Stimulated activated CD8-positive, alpha-beta memory T cell treated with anti-CD3 and anti-CD28 coated beads, Interleukin-12 subunit alpha, Interleukin-12 subunit beta, amount 100 ng/mL, for 24 hours (primary cell): Measurements from ENCODE around the gene CALML5.

Experiments used
- DNase-seq: peaks from one replicate; pipeline ENCODE4 v3.0.0-alpha.2; 2020; ENCODE audit errors: extremely low read depth

Gene CALML5

GRCh38 chr10:5499493-5500140 is at the start of gene CALML5:
Gene CALML5 (minus strand): TSS chr10:5499570. CDS start chr10:5499438, 132 bp downstream.
- no peak for DNase-seq

- no peak for DNase-seq
Observed at GRCh38 chr10:5547931-5548660, 48.7 kb upstream of the CALML5 start.

DNA sequence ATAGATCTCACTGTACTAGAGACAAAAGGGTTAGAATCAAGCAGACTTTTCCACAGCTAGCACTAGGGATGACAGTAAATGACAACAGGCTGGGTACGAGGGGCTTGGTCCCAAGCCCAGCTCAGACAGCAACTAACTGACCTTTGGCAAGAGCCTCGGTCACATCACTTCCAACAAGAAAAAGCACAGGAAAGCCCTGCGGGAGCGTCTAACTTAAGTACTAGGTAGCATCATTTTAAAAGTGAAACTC is 48.2 kb upstream of the CALML5 start:
- DNase-seq: no peak

DNA sequence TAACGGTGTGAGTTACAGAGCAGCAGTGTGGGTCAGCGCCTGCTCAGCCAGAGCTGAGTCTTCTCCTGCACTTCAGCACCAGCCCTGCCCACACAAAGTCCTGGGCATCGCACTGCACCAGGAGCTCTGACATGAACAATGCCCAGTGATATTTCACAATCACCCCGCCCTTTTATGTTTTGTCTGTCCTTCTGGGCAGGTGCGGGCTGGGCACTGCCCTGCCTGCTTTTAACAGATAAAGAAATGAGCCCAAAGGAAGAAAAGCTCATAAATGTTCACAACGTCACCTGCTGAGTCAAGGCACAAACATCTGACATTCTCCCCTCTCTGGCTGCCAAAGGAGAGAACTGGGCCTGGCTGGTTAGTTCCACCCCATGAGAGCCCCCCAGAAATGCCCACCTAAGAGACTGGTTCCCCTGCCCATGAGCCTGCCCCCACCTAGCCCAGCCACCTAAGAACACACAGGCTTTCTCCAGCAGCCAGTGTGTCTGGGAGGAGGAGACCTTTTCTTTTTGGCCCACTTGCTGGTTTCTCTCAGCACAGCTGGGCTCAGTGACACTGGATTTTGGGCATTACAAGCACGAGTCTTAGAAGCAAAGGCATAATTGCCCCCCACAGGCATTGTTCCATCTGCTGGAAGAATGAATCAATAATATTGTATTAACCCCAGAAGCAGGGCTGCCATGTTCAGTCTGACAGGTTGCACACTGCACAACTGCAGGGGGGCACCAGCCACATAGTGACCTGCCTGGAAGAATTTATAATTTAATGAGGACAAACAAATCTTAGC is 47.7 kb upstream of the CALML5 start:
- no peak for DNase-seq

DNA sequence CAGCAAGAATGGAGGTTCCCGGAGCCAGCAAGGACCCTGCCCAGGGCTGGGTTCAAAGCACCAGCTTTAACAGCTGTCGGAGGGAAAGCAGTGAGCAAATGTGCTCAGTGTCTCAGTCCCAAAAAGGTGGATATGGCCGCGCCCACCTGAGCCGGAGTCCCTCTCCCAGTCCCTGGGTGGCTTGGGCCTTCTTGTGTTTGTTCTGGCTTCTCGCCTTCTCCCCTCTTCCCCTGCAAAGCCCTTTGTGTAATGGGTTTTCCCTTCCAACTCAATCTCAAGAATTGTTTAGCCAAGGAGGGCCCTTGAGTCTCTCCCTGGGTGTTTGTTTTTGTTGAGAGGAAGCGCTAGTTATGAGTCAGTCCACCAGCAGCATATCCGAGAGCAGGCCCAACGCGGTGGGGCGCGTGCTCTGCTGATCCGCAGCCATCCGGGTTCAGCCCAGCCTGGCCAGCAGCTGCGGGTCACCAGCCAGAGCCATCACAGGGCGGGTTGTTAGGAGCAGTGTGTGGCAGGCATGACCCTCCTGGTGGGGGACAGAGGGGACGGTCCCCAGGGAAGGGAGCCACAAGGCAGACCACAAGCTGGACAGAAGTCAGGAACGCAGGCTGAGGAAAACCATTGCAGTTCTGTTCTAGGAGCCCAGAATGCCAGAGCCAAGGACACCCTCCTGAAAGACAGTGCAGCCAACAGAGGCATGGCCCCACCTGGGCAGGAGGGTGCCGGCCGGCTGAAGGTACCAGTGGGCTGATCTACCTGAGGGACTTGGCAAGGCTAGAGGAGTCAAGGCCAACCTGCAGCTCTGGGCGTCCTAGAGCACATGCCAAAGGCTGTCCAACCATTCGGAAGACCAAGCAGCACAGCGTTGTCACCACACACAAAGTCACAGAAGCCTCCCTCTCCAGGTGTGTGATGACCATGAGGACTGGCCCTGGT is 46.7 kb upstream of the CALML5 start:
- DNase-seq: no peak

GRCh38 chr10:5545426-5545777 is 46.0 kb upstream of the CALML5 start:
- DNase-seq: no peak

DNA sequence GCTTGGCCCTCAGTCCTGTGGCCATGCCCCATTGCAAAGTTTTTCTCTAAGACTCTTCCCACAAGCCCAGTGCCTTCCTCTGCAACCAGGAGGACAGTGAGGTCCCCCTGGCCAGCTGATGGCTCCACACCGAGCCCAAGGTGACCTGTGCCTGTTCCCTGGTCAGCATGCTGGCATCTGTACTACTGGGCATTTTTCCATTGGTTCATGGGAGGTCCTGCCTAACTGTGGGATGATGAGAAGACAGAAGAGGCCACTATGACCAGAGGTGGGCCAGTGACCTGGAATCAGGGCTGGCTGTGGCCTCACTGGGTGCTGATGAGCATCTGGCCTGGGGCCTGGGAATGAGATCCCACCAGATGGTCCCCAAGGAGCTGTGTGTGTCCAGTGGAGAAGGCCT is 45.6 kb upstream of the CALML5 start:
- no peak for DNase-seq

DNA sequence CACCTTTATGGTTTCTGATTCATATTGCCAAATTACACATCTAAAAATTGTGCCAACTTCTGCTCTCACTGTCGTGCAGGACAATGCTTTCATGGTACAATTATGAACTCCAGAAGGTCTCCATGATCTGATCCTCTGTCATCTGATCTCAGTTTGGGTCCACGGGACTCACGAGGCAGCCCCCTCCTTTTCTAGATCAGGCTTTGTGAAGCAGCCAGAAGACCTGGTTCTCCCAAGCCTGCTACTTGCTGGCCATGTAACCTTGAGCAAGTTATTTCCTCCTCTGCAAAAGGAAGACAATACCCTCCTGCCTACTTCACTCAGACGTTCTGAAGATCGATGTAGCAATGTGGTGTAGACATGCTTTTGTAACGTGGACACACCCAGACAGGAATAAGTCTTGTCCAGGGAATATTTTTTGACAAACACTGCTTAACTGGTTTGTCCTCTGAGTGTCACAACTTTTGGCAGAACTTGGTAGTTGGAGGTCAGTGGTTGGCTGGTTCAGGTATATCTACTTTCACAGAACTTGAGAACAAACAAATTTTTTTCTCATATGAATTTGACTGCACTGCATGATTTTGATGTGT is 44.9 kb upstream of the CALML5 start:
- no peak for DNase-seq

DNA sequence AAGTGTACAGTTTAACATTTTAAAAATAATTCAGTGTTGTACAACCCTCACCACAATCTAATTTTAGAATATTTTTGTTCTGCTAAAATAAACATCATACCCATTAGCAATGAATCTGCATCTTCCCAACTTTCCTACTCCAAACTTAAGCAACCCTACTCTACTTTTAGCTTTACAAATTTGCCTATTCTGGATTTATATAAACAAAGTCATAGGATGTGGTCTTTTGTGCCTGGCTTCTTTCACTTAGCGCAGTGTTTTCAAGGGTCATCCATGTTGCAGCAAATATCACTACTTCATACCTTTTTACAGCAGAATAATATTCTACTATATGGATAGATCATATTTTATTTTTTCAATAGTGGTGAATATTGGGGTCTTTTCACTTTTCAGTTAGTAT is 44.3 kb upstream of the CALML5 start:
- no peak for DNase-seq

DNA sequence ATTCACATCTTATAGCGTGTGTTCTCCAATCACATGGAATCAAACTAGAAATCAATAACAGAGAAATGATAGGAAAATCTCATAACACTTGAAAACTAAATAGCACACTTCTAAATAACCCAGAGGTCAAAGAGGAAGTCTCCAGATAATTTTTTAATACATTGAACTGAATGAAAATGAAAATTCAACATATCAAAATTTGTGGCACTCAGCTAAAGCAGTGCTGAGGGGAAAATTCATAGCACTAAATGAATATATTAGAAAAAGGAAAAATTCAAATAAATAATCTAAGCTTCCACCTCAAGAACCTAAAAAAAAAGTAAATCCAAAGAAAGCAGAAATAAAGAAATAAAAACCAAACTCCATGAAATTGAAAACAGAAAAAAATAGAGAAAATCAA is 42.7 kb upstream of the CALML5 start:
- no peak for DNase-seq

DNA sequence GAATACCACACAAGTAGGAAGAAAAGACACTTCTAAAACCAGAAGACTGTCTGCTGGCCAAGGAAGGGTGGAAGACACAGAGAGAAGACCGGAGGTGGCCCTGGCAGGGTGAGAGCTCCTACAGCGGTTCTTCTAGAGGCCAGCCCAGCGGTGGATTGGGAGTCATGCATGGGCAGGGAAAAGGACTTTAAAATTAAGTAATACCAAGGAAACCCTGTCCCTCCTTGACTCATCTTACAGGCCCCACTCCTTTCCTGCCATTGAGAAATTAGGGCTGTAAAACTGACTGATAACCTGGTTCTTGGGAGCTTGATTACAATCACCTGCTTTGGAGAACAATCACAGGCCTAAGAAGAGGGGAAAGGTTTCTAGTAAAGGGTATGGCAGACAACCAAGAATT is 41.5 kb upstream of the CALML5 start:
- DNase-seq: no peak

DNA sequence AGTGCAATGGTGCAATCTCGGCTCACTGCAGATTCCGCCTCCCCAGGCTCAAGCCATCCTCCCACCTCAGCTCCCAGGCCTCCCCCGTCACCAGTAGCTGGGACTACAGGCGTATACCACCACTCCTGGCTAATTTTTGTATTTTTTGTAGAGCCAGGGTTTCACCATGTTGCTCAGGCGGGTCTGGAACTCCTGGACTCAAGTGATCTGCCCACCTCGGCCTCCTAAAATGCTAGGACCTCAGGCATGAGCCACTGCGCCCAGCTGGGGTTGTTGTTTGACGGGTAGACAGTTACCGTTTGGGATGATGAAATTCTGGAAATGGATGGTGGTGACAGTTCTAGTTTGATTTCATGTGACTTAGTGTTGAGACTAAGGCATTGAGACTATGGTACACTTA is 40.7 kb upstream of the CALML5 start:
- DNase-seq: no peak

GRCh38 chr10:5538892-5539651 is 39.7 kb upstream of the CALML5 start:
- DNase-seq: no peak

- no peak for DNase-seq
Observed at GRCh38 chr10:5538446-5538845, 39.1 kb upstream of the CALML5 start.

DNA sequence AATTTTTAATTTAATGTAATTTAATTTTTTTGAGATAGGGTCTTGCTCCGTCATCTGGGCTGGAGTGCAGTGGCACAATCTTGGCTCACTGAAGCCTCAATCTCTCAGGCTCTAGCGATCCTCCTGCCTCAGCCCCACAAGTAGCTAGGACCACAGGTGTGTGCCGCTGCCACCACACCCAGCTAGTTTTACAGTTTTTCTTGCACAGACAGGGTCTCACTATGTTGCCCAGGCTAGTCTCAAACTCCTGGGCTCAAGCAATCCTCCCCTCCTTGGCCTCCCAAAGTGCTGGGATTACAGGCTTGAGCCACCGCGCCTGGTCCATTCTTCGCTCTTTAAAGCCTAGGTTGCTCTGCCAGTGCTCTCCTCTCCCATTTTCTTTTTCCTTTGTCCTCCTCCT is 38.3 kb upstream of the CALML5 start:
- DNase-seq: no peak

DNA sequence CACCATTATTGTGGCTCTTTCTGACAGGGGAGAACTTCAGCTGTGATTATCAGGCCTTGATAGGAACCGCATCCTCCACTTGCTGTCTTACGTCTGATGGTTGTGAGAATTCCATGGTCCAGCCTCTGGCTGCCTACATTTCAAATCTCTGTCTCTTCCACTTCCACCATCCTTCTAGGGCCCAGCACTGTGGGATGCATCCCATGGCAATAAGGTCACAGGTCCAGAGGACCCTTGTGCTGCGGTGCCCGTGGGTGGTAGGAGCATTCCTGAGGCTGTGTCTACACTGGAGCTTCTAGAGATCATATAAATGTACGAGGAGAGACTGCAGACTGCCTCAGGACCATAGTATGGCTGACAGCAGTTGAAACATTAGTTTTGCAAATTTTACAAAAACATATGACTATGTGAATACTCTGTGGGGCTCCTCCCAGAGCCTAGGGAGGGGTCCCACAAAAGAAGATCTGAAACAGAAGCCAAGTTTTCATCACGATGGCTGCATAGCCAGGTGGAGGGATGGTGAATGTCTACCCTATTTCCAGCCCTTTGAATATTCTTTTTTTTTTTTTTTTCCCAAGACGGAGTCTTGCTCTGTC is 37.2 kb upstream of the CALML5 start:
- no peak for DNase-seq

- DNase-seq: no peak
Observed at GRCh38 chr10:5534880-5535856, 35.8 kb upstream of the CALML5 start.

GRCh38 chr10:5534051-5534821 is 34.9 kb upstream of the CALML5 start:
- no peak for DNase-seq
